Spinal cord (tissue), 10 donors: ENCODE results near the gene NNMT. TPM values are rescaled to one million over a fixed set of nuclear protein-coding genes. Genes with fewer than 3 reads are reported as not detected.

Source experiments
- DNase-seq, 6 donors: peaks; one replicate each; pipeline versions ENCODE4 v3.0.0 to v3.0.0-alpha.2; 2013 to 2015; ENCODE audit warnings: low spot score in 6 of 6, low read depth in 4 of 6
- H3K27ac ChIP-seq: one replicate; pipeline ENCODE4 v1.5.1; 2013; ENCODE audit warnings: low read depth, low read length, control low read depth
- H3K27me3 ChIP-seq: one replicate; pipeline ENCODE4 v1.6.1; 2013; ENCODE audit warnings: low read length; ENCODE audit not compliant: control insufficient read depth, insufficient read depth
- H3K36me3 ChIP-seq: one replicate; pipeline ENCODE4 v1.6.1; 2013; ENCODE audit warnings: low read length; ENCODE audit not compliant: control insufficient read depth, insufficient read depth
- H3K4me1 ChIP-seq: one replicate; pipeline ENCODE4 v1.6.1; 2013; ENCODE audit warnings: low read length; ENCODE audit not compliant: control insufficient read depth, insufficient read depth
- H3K4me3 ChIP-seq: one replicate; pipeline ENCODE4 v1.5.1; 2013; ENCODE audit warnings: low read depth, low read length, control low read depth
- H3K9me3 ChIP-seq: one replicate; pipeline ENCODE4 v1.6.1; 2013; ENCODE audit warnings: low read length; ENCODE audit not compliant: control insufficient read depth, insufficient read depth
- WGBS: methylation state at CpG from one replicate; pipeline ENCODE4 v1.1.5; 2013; ENCODE audit warnings: missing lambda C conversion rate; ENCODE audit not compliant: insufficient coverage; 5-methylcytosine and 5-hydroxymethylcytosine counted together
- polyA plus RNA-seq, 2 donors: library from polyadenylated mRNA; unstranded; fragments of 120-200 nt; gene quantifications; one replicate each; pipeline ENCODE4 v1.2.1, GENCODE V29; 2013; ENCODE audit not compliant: insufficient read length in 2 of 2
- total RNA-seq, 2 donors: library from RNA; depleted of rRNA in 1 of 2; stranded (reverse); fragments of 120-200 nt in 1 of 2; fragments of >200 nt in 1 of 2; gene quantifications; one replicate each; pipeline versions ENCODE4 v1.2.3 to v1.2.4, GENCODE V29; 2013 to 2014
- donor health status: healthy.

Gene NNMT
- total and polyA plus RNA-seq, 4 donors, result 0.47 to 3.4 (median 1.7) TPM

GRCh38 chr11:114350022-114350421 lies 53.8 kb downstream of the NNMT start:
- H3K4me1 ChIP-seq, result no peaks in the 10 kb centered on the region
- H3K27ac ChIP-seq, result no peak overlapping the region
- 95% methylated on average over 4 of the region's 10 CpGs for WGBS
- H3K27me3 ChIP-seq, result no peaks in the 10 kb centered on the region
- no peaks in the 10 kb centered on the region for H3K9me3 ChIP-seq
- H3K4me3 ChIP-seq, result no peak overlapping the region
- no peak for DNase-seq
- no peaks in the 10 kb centered on the region for H3K36me3 ChIP-seq

GRCh38 chr11:114353443-114353842 lies 57.2 kb downstream of the NNMT start:
- WGBS, result no CpG with 5 or more reads among the region's 3 CpGs
- Histone ChIP-seq H3K4me3 (no peak overlapping the region), H3K9me3 (no peaks in the 10 kb centered on the region), H3K36me3 (no peaks in the 10 kb centered on the region), H3K27me3 (no peaks in the 10 kb centered on the region), H3K4me1 (no peaks in the 10 kb centered on the region), H3K27ac (no peak overlapping the region)
- DNase-seq, result no peak

- Histone ChIP-seq H3K36me3 (no peaks in the 10 kb centered on the region), H3K4me1 (no peaks in the 10 kb centered on the region), H3K4me3 (no peak overlapping the region), H3K27ac (no peak overlapping the region), H3K27me3 (no peaks in the 10 kb centered on the region), H3K9me3 (no peaks in the 10 kb centered on the region)
- DNase-seq, result peak in 2 of 6 donors; percentile 21 to 24
- WGBS, result 76% methylated on average over 3 of the region's 3 CpGs
These were observed 57.9 kb downstream of the NNMT start for GRCh38 chr11:114354076-114354475.

- Histone ChIP-seq H3K36me3 (no peaks in the 10 kb centered on the region), H3K4me1 (no peaks in the 10 kb centered on the region), H3K9me3 (no peaks in the 10 kb centered on the region), H3K27ac (no peak overlapping the region), H3K27me3 (no peaks in the 10 kb centered on the region), H3K4me3 (no peak overlapping the region)
- DNase-seq, result no peak
- no CpG with 5 or more reads among the region's 1 CpG for WGBS
These were observed 62.5 kb downstream of the NNMT start for GRCh38 chr11:114358716-114359115.

GRCh38 chr11:114359342-114359741 lies 63.1 kb downstream of the NNMT start:
- no peaks in the 10 kb centered on the region for H3K27me3 ChIP-seq
- H3K27ac ChIP-seq, result no peak overlapping the region
- H3K4me3 ChIP-seq, result no peak overlapping the region
- H3K4me1 ChIP-seq, result no peaks in the 10 kb centered on the region
- no peak for DNase-seq
- no peaks in the 10 kb centered on the region for H3K36me3 ChIP-seq
- H3K9me3 ChIP-seq, result no peaks in the 10 kb centered on the region

- WGBS, result no CpG with 5 or more reads among the region's 4 CpGs
- H3K4me3 ChIP-seq, result no peak overlapping the region
- no peaks in the 10 kb centered on the region for H3K27me3 ChIP-seq
- H3K36me3 ChIP-seq, result no peaks in the 10 kb centered on the region
- no peaks in the 10 kb centered on the region for H3K9me3 ChIP-seq
- no peak for DNase-seq
- H3K27ac ChIP-seq, result no peak overlapping the region
- no peaks in the 10 kb centered on the region for H3K4me1 ChIP-seq
These were observed 66.1 kb downstream of the NNMT start for GRCh38 chr11:114362326-114362725.

GRCh38 chr11:114362958-114363357 lies 66.8 kb downstream of the NNMT start:
- DNase-seq, result no peak
- Histone ChIP-seq H3K36me3 (no peaks in the 10 kb centered on the region), H3K4me3 (no peak overlapping the region), H3K27me3 (no peaks in the 10 kb centered on the region), H3K9me3 (no peaks in the 10 kb centered on the region), H3K27ac (no peak overlapping the region), H3K4me1 (no peaks in the 10 kb centered on the region)
- WGBS, result 80% methylated on average over 1 of the region's 3 CpGs

Other genes starting within 250 kb of the NNMT start
- 10 to 100 TPM; 12.7 to 17.9 TPM for gene ZBTB16, start 236.7 kb upstream of the NNMT start, total RNA-seq
- gene ZBTB16, start 236.7 kb upstream of the NNMT start, polyA plus RNA-seq, result 1 to 10 TPM; 4.5 to 5.6 TPM
- 10 to 100 TPM; 11.5 to 14.3 TPM for gene C11orf71, start 104.1 kb downstream of the NNMT start, total RNA-seq
- 10 to 100 TPM; 18.5 to 23.4 TPM for gene C11orf71, start 104.1 kb downstream of the NNMT start, polyA plus RNA-seq
- gene RBM7, start 104.3 kb downstream of the NNMT start, total RNA-seq, result 10 to 100 TPM; 29.9 to 42.6 TPM
- gene RBM7, start 104.3 kb downstream of the NNMT start, polyA plus RNA-seq, result 10 to 100 TPM; 27.9 to 33.8 TPM
- 10 to 100 TPM; 69.2 to 76.1 TPM for gene REXO2, start 143.1 kb downstream of the NNMT start, total RNA-seq
- 10 to 100 TPM; 65.4 to 71.1 TPM for gene REXO2, start 143.1 kb downstream of the NNMT start, polyA plus RNA-seq